GM21619 (cell line): Measurements from ENCODE around the gene NXPH1.
"Not testable (repeated sequence)": the region's sequence is repeated elsewhere in the genome, so short reads cannot be mapped to it uniquely, and the experiment has no call there.

ENCODE experiments used
- ATAC-seq: cut with Tn5 transposase; IDR thresholded peaks from one replicate; pipeline ENCODE4 v1.9.1; 2021; ENCODE audit not compliant: unreplicated experiment

NXPH1 gene

GRCh38 chr7:8668627-8669500, 235.5 kb downstream of the NXPH1 start:
- no peak for ATAC-seq

- ATAC-seq = no peak
These were observed 236.1 kb downstream of the NXPH1 start for GRCh38 chr7:8669501-8669851.

DNA sequence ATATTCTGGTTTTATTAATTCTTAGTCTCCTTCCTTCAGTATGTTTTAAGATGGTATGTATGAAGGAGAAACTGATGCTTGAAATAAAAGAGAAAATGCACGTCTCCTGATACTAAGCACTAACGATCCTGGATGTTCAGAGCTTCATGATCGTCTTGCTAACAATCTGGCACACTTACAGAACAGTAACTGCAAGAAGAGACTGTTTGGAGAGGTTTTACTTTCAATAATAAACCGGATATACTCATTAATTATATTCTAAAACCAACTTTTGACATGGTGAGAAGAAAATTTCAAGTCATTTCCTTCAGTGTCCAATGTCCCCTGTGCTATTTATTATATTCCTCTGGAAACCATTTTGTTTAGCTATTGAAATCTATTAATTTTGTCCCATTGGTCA, 251.0 kb downstream of the NXPH1 start:
- no peak for ATAC-seq

GRCh38 chr7:8699875-8700624, 266.6 kb downstream of the NXPH1 start:
- no peak for ATAC-seq

- ATAC-seq = no peak
These were observed 269.4 kb downstream of the NXPH1 start for GRCh38 chr7:8702807-8703206.

- ATAC-seq = no peak
These were observed 276.7 kb downstream of the NXPH1 start for GRCh38 chr7:8710124-8710523.

DNA sequence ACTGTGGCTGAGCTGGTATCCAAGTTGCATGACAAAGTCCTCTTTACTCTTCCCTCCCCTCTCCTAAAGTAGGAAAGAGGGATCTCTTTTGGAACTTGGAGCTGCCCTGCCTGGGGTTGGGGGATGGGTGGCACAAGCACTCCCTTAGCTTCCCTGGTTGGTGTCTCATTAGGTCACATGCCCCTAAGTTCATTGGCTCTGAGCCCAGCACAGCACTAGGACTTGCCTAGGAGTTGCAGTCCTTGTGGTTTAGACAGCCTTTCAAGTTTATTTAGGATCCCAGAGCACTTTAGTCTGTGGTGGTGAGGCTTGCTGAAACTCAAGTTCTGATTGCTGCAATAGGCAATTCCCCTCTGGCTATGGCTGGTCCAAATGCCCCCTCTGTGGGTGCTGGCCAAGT, 281.4 kb downstream of the NXPH1 start:
- no peak for ATAC-seq

- ATAC-seq = no peak
These were observed 285.7 kb downstream of the NXPH1 start for GRCh38 chr7:8719102-8719501.

DNA sequence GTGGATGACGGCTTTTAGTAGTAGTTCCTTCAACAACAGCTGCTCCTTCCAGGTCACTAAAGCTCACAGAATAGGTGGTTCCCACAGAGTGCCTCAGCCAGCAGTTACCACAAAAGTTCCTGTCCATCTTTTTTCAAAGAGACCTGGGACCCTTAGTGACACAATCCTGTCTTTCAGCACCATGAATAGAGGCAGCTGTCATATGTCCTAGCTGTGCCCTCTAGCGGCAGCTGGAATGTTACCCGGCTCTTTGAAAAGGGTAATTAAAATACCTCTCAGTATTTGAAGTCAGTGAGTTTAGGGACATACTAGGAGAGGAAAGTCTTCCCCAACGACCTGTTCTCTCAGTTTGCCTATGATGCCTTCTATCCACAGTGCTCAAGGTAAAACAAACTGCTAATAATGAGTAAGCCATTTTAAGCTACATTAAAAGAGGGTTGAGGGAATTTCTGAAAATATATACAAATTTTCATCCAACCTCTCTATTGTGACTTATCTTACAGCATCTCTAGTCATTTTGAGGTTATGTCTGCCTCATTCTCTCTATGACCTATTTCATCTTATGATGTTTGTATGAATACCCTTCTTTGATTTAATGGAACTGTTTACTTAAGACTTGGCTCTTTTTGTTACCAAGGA, 290.8 kb downstream of the NXPH1 start:
- ATAC-seq = peak; percentile 75

DNA sequence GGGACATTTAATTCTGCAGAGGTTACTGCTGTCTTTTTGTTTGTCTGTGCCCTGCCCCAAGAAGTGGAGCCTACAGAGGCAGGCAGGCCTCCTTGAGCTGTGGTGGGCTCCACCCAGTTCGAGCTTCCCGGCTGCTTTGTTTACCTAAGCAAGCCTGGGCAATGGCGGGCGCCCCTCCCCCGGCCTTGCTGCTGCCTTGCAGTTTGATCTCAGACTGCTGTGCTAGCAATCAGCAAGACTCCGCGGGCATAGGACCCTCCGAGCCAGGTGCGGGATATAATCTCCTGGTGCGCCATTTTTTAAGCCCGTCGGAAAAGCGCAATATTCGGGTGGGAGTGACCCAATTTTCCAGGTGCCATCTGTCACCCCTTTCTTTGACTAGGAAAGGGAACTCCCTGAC, 298.3 kb downstream of the NXPH1 start:
- not testable (repeated sequence) for ATAC-seq

DNA sequence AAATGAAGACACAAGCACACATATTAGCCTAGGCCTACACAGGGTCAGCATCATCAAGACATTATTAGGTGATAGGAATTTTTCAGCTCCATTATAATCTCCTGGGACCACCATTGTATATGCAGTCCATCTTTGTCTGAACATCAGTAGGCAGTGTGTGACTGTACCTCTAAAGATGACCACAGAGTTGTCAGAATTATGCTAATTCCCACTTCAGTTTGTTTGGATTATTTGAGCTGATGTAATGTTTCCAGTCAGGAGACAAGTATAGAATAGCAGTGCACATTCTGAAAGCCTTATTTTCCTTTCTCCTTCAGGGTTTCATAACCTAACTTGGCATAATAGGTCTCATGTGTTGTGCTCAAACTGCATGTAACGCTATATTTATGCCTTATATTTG, 306.4 kb downstream of the NXPH1 start:
- no peak for ATAC-seq

DNA sequence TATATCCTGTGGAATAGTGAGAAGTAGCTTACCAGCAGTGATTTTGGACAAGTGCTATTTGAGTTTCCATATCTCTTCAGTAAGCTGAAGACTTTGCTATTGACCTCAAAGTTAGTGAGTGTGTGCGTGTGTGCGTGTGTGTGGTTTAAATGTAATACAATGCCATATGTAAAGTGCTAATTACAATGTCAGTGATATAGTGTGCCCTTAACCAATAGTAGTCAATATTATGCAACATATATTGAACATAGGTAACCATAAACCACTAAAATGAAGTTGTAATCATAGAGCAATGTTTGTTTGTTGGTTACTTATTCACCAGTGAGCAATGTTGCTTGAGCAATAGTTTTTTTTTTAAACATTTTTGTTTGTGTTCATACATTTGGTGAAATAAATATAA, 309.4 kb downstream of the NXPH1 start:
- no peak for ATAC-seq

DNA sequence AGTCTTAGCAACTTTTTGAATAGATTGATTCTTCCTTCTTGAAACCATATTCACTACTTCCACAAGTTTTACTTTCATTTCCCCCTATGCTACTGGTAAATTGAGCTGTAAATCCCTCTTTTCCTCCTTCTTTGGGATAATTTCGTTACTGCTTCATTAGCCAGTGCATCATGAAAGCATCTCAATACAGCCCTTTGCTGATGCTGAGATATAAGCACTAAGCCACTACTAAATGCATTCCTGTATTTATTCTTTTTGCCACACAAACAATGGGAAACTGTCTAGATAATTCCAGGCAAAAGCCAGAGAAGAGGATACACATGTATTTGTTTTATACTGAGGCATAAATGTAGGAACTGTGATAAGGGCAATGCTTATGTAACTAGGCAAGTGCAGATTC, 313.9 kb downstream of the NXPH1 start:
- no peak for ATAC-seq

- ATAC-seq = no peak
These were observed 318.3 kb downstream of the NXPH1 start for GRCh38 chr7:8751557-8752231.

- ATAC-seq = no peak
These were observed 319.9 kb downstream of the NXPH1 start for GRCh38 chr7:8753355-8753754.

GRCh38 chr7:8761731-8762130, 328.3 kb downstream of the NXPH1 start:
- ATAC-seq = no peak

DNA sequence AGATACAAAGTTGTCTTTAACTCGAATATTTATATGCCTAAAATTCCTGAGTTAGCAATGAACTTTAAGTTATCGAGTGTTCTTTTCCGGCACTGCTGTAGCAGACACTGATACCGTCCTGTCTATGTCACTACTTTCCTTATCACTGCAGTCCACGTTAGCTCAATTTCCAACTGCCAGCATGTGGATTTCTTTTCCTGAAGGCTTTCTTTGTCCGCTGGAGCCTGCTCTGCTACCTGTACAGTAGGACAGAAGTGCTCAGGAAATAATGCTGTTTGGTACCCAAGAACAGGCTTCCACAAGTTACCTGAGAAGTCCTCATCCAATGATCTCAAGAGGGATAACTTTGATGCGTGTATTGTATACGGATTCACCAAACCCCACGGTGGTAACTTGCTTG, 329.4 kb downstream of the NXPH1 start:
- no peak for ATAC-seq

DNA sequence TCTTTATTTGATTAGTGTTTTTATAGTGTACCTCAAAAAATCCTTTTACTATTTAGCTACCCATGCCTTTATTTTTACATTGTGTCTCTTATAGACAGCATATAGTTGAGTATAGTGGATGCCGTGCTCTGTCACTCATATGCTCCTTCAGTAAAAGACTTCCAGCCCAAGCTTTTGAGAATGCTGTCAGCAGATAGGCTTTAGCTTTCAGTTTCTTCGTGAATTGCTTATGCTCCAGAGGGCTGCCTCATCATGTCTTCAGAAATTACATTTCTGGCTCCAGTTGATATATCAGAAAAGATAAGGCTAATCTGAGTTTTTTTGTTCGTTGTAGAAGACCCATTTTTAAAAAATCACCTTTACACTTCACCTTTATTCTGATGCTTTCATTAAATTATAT, 332.0 kb downstream of the NXPH1 start:
- ATAC-seq = no peak

DNA sequence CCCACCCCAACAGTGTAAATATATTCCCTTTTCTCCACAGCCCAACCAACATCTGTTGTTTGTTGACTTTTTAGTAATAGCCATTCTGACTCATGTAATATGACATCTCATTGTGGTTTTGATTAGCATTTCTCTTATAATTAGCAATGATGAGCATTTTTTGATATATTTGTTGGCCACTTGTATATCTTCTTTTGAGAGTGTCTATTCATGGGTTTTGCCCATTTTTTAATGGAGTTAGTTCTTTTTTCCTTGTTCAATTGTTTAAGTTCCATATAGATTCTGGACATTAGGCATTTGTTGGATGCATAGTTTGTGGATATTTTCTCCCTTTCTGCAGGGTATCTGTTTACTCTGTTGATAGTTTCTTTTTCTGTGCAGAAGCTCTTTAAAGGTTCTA, 340.1 kb downstream of the NXPH1 start:
- ATAC-seq = no peak

GRCh38 chr7:8778459-8778858, 345.1 kb downstream of the NXPH1 start:
- no peak for ATAC-seq

DNA sequence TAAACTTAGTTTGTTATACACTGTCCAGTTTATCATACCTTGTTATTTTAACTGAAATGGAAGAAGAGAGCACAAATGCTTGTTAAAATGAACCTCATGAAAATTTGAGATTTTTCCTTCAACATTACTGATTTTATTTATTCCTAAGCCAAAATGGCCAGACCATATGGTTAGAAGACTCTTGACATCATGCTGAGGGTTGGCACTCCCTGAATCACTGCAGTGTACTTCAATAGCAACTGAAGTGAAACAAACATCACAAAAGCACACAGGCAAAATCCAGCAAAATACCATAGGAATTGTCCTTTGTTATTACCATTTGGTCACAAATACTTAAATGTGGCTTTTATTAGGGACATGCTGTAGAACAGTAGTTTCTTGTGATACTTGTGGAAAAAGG, 347.8 kb downstream of the NXPH1 start:
- no peak for ATAC-seq
